MM.1S (cell line): ENCODE data around the gene RAB20.

ENCODE experiments used
- DNase-seq: peaks from one replicate; pipeline ENCODE4 v3.0.0-alpha.2; 2015
- H2AFZ ChIP-seq: fragments of 300-600 bp; sonication (generic); 2 replicates; pipeline ENCODE4 v1.6.0; 2016; ENCODE audit warnings: antibody characterized with exemption, low read length
- H3F3A ChIP-seq: fragments of 300-600 bp; sonication (generic); 2 replicates; pipeline ENCODE4 v1.6.1; 2016; ENCODE audit warnings: mild to moderate bottlenecking, antibody characterized with exemption, low read length, moderate library complexity, mixed read lengths; ENCODE audit not compliant: insufficient read depth
- H3K27ac ChIP-seq: fragments of 300-600 bp; sonication (generic); 2 replicates; pipeline ENCODE4 v1.5.1; 2016; ENCODE audit warnings: mild to moderate bottlenecking, low read length
- H3K27me3 ChIP-seq: fragments of 300-600 bp; sonication (generic); replicated peaks from 2 replicates; pipeline ENCODE4 v1.6.0; 2016; ENCODE audit warnings: low read length; ENCODE audit not compliant: insufficient read depth
- H3K36me3 ChIP-seq: fragments of 300-600 bp; sonication (generic); replicated peaks from 2 replicates; pipeline ENCODE4 v1.6.1; 2016; ENCODE audit warnings: mild to moderate bottlenecking, low read length, mixed read lengths; ENCODE audit not compliant: insufficient read depth
- H3K4me1 ChIP-seq: fragments of 300-600 bp; sonication (generic); 2 replicates; pipeline ENCODE4 v1.6.1; 2016; ENCODE audit warnings: low read length, mixed read lengths
- H3K4me2 ChIP-seq: fragments of 300-600 bp; sonication (generic); 2 replicates; pipeline ENCODE4 v1.6.0; 2016; ENCODE audit warnings: low read depth, low read length
- H3K4me3 ChIP-seq: fragments of 300-600 bp; sonication (generic); 2 replicates; pipeline ENCODE4 v1.5.1; 2016; ENCODE audit warnings: low read length, mixed read lengths
- H3K79me2 ChIP-seq: fragments of 300-600 bp; sonication (generic); 2 replicates; pipeline ENCODE4 v1.6.1; 2016; ENCODE audit warnings: mixed run types, low read length, mixed read lengths
- H3K9ac ChIP-seq: fragments of 300-600 bp; sonication (generic); 2 replicates; pipeline ENCODE4 v1.6.1; 2016; ENCODE audit warnings: low read length, mixed read lengths
- H3K9me2 ChIP-seq: fragments of 300-600 bp; sonication (generic); replicated peaks from 2 replicates; pipeline ENCODE4 v1.6.1; 2016; ENCODE audit warnings: mild to moderate bottlenecking, low read length, mixed read lengths; ENCODE audit not compliant: insufficient read depth
- H3K9me3 ChIP-seq: fragments of 300-600 bp; sonication (generic); replicated peaks from 2 replicates; pipeline ENCODE4 v1.6.1; 2016; ENCODE audit warnings: mild to moderate bottlenecking, low read length, mixed read lengths; ENCODE audit not compliant: insufficient read depth
- H4K20me1 ChIP-seq: fragments of 300-600 bp; sonication (generic); 2 replicates; pipeline ENCODE4 v1.6.1; 2016; ENCODE audit warnings: mild to moderate bottlenecking, low read length, moderate library complexity, mixed read lengths; ENCODE audit not compliant: insufficient read depth
- EZH2 ChIP-seq: fragments of 300-600 bp; sonication (generic); optimal IDR thresholded peaks from 2 replicates; pipeline ENCODE3; 2017; ENCODE audit warnings: low read depth, mild to moderate bottlenecking, antibody characterized with exemption, low read length, mixed read lengths
- EZH2phosphoT487 ChIP-seq: fragments of 300-600 bp; sonication (generic); IDR thresholded peaks from 2 replicates; pipeline ENCODE4 v1.6.1; 2018; ENCODE audit warnings: antibody characterized with exemption, low read length
- TF ChIP-seq, protein P1 (sequence below): fragments of 300-600 bp; sonication (generic); IDR thresholded peaks from 2 replicates; pipeline ENCODE4 v1.5.1; 2016; ENCODE audit warnings: antibody characterized with exemption, low read length, mixed read lengths

Gene RAB20

GRCh38 chr13:110496281-110496680 lies 65.2 kb downstream of the RAB20 start:
- H3K9ac ChIP-seq, result no peak overlapping the region
- no peaks in the 10 kb centered on the region for H3K9me2 ChIP-seq
- no peaks in the 10 kb centered on the region for H3K9me3 ChIP-seq
- H3K36me3 ChIP-seq, result no peaks in the 10 kb centered on the region
- no peak overlapping the region for H3K27ac ChIP-seq
- no peak overlapping the region for H3K4me3 ChIP-seq
- H3F3A ChIP-seq, result no peaks in the 10 kb centered on the region
- no peaks in the 10 kb centered on the region for H4K20me1 ChIP-seq
- H2AFZ ChIP-seq, result no peak overlapping the region
- TF ChIP-seq EZH2 (no peak), EZH2phosphoT487 (no peak)
- TF ChIP-seq, protein P1, sequence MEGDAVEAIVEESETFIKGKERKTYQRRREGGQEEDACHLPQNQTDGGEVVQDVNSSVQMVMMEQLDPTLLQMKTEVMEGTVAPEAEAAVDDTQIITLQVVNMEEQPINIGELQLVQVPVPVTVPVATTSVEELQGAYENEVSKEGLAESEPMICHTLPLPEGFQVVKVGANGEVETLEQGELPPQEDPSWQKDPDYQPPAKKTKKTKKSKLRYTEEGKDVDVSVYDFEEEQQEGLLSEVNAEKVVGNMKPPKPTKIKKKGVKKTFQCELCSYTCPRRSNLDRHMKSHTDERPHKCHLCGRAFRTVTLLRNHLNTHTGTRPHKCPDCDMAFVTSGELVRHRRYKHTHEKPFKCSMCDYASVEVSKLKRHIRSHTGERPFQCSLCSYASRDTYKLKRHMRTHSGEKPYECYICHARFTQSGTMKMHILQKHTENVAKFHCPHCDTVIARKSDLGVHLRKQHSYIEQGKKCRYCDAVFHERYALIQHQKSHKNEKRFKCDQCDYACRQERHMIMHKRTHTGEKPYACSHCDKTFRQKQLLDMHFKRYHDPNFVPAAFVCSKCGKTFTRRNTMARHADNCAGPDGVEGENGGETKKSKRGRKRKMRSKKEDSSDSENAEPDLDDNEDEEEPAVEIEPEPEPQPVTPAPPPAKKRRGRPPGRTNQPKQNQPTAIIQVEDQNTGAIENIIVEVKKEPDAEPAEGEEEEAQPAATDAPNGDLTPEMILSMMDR, result no peak
- no peaks in the 10 kb centered on the region for H3K4me1 ChIP-seq
- H3K79me2 ChIP-seq, result no peaks in the 10 kb centered on the region
- no peak overlapping the region for H3K4me2 ChIP-seq
- DNase-seq, result no peak
- H3K27me3 ChIP-seq, result no peaks in the 10 kb centered on the region

DNA sequence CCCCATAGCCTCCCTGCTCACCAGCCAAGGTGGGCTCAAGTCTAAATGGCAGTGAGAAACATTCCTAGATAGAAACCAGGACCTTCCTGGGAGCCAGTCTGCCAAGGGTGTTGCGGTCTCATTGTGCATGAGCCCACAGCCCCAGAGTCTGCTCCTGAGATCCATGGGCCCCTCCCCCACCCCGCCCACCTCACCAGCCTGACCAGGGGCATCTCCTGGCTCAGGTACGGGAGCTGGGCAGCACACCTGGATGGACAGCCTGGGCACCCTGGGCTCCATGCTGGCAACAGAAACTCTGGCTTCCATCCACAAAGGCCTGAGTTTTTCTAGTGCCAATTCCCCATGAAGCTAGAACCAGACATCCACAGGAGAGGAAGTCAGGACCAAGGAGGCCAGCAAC lies 65.6 kb downstream of the RAB20 start:
- Histone ChIP-seq H3K36me3 (no peaks in the 10 kb centered on the region), H3K27me3 (no peaks in the 10 kb centered on the region), H3K9me3 (no peaks in the 10 kb centered on the region)

GRCh38 chr13:110495376-110495775 lies 66.1 kb downstream of the RAB20 start:
- no peak for DNase-seq
- Histone ChIP-seq H3K4me1 (no peaks in the 10 kb centered on the region), H3K9ac (no peak overlapping the region), H3K27me3 (no peaks in the 10 kb centered on the region), H3K36me3 (no peaks in the 10 kb centered on the region), H2AFZ (no peak overlapping the region), H3F3A (no peaks in the 10 kb centered on the region), H3K79me2 (no peaks in the 10 kb centered on the region), H3K27ac (no peak overlapping the region), H3K4me3 (no peak overlapping the region), H4K20me1 (no peaks in the 10 kb centered on the region), H3K9me2 (no peaks in the 10 kb centered on the region), H3K4me2 (no peak overlapping the region), H3K9me3 (no peaks in the 10 kb centered on the region)
- no peak for TF ChIP-seq EZH2
- TF ChIP-seq EZH2phosphoT487, result no peak
- TF ChIP-seq, protein P1, result no peak

More for the DNA sequence above, 65.6 kb downstream of the RAB20 start:
- no peak for DNase-seq
- TF ChIP-seq, protein P1, result no peak
- TF ChIP-seq EZH2phosphoT487 (no peak), EZH2 (no peak)
- H2AFZ ChIP-seq, result no peak overlapping the region
- no peaks in the 10 kb centered on the region for H4K20me1 ChIP-seq
- no peak overlapping the region for H3K9ac ChIP-seq
- H3K9me2 ChIP-seq, result no peaks in the 10 kb centered on the region
- no peaks in the 10 kb centered on the region for H3F3A ChIP-seq
- H3K4me3 ChIP-seq, result no peak overlapping the region
- H3K79me2 ChIP-seq, result no peaks in the 10 kb centered on the region
- no peaks in the 10 kb centered on the region for H3K4me1 ChIP-seq
- no peak overlapping the region for H3K4me2 ChIP-seq
- H3K27ac ChIP-seq, result no peak overlapping the region

- Histone ChIP-seq H3K27me3 (no peaks in the 10 kb centered on the region), H3K4me3 (no peak overlapping the region), H3K9me2 (no peaks in the 10 kb centered on the region), H3K36me3 (no peaks in the 10 kb centered on the region), H3K4me1 (no peaks in the 10 kb centered on the region), H3K9me3 (no peaks in the 10 kb centered on the region), H3K4me2 (no peak overlapping the region), H3K27ac (no peak overlapping the region), H3F3A (no peaks in the 10 kb centered on the region), H2AFZ (no peak overlapping the region), H3K9ac (no peak overlapping the region), H4K20me1 (no peaks in the 10 kb centered on the region), H3K79me2 (no peaks in the 10 kb centered on the region)
- DNase-seq, result no peak
- no peak for TF ChIP-seq EZH2
- TF ChIP-seq, protein P1, result no peak
- TF ChIP-seq EZH2phosphoT487, result no peak
These were observed 67.9 kb downstream of the RAB20 start for GRCh38 chr13:110493613-110494012.
